ENCODE measurements around the gene LHPP.

Gene LHPP

GRCh38 chr10:124448696-124449169 lies 12.9 kb upstream of the LHPP start:
- DNase-seq = no peak

- no peak for DNase-seq
These were observed 12.2 kb upstream of the LHPP start for GRCh38 chr10:124449170-124450011.

- DNase-seq = no peak
These were observed 11.4 kb upstream of the LHPP start, which contains the start of gene NKX1-2 for GRCh38 chr10:124450012-124450782. Gene NKX1-2, minus strand, starts transcription at chr10:124450035. Its CDS starts 92 bp downstream, at chr10:124449943.

- DNase-seq = no peak
These were observed 10.9 kb upstream of the LHPP start for GRCh38 chr10:124450783-124451057.

- no peak for DNase-seq
These were observed 10.3 kb upstream of the LHPP start for GRCh38 chr10:124451276-124451675.

DNA sequence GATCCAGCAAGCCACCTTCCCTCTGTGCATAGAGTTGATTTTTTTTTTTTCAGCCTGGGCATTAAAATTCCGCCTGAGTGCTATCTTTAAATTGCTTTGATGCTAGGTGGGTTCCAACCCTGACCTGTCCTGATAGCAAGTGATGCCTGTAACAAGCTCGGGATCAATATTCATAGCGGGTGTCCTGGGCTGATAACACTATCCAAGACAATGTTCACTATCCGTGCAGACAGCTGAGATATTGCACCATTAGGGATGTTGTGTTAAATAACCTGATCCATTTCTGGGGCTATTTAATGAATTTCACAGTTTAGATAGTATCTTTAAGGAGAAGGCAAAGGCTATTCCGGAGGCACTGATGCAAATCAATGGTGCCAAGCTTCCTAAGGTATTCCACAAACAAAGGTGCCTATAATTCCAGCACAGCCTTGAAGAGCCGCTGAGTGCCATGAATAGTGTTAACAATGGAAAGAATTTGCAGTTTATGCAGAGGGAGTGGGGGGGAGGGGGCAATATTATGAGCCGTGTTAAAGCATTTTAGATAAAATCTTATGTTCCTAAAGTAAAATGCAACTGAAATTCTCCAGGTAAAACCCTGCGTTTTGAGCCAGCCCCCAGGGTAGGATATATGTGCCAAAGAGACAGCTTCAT lies 7.5 kb upstream of the LHPP start:
- DNase-seq = no peak

- DNase-seq = no peak
These were observed 6.2 kb upstream of the LHPP start for GRCh38 chr10:124455441-124455840.

DNA sequence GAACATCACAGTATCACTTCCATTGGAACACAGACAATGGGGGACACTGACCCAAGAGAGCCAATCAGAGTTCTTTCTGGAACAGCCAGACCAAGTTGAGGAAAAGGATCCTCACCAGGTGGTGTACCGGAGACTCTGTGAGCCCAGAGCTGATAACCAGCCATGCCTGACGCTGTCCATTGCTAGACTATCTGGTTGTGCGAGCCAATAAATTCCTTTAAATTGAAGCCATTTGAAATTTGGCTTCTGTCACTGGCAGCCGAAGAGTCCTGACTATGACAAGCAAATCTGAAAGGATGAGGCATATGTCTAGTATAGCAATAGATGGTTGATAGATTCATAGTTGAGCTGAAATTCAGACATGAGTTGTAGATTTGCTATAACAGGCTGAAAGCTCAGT lies 3.1 kb upstream of the LHPP start:
- DNase-seq = no peak

DNA sequence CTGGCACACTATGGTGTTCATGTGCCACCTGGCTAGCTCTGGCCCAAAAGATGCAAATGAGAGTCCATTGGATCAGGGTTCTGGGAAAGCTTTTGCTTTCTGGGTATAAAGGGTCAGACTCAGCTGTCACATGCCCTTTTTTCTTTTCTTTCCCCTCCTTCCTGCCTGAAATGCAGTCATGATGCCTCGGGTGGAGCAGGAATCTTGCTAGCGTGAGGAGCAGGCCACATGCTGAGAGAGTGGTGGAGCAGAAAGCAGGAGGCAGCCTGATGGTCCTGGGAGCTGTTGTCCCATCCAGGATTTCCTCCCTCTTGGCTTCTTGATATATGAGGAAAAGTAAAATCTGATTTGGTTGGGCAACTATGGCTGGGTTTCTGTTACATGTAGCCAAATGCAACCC lies 2.7 kb upstream of the LHPP start:
- DNase-seq = no peak

DNA sequence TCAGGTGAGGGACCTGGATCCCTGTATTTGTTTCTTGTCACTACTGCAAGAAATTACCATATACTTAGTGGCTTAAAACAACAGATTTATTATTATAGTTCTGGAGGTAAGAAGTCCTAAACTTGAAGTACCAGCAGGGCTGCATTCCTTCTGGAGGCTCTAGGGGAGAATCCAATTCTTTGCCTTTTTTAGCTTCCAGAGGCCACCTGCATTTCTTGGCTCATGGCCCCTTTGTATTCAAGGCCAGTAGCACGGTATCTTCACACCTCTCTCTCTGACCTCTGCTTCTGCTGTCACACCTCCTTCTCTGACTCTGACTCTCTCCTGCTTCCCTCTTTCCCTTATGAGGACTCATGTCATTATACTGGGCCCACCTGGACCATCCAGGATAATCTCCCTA lies 2.2 kb upstream of the LHPP start:
- DNase-seq = no peak

DNA sequence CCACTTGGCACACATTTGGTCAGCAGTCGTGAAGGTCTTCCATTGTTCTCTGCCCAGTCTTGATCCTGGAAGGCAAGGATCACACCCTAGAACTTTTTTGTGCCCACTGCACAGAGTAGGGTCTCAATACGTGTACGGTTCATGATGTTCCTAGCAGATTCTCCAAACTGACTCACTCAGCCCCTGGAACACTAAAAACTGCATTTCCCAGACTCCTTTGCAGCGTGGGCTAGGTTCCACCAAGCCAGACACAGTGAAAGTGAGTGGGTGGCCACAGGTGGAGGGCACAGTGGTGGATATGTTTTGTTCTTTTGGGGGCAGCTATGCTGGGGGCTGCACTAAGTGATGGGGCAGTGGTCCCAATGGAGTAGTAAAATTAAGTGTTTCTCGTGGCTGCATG lies 1.5 kb upstream of the LHPP start:
- DNase-seq = no peak

- no peak for DNase-seq
These were observed 699 bp downstream of the LHPP start for GRCh38 chr10:124462348-124462695.

DNA sequence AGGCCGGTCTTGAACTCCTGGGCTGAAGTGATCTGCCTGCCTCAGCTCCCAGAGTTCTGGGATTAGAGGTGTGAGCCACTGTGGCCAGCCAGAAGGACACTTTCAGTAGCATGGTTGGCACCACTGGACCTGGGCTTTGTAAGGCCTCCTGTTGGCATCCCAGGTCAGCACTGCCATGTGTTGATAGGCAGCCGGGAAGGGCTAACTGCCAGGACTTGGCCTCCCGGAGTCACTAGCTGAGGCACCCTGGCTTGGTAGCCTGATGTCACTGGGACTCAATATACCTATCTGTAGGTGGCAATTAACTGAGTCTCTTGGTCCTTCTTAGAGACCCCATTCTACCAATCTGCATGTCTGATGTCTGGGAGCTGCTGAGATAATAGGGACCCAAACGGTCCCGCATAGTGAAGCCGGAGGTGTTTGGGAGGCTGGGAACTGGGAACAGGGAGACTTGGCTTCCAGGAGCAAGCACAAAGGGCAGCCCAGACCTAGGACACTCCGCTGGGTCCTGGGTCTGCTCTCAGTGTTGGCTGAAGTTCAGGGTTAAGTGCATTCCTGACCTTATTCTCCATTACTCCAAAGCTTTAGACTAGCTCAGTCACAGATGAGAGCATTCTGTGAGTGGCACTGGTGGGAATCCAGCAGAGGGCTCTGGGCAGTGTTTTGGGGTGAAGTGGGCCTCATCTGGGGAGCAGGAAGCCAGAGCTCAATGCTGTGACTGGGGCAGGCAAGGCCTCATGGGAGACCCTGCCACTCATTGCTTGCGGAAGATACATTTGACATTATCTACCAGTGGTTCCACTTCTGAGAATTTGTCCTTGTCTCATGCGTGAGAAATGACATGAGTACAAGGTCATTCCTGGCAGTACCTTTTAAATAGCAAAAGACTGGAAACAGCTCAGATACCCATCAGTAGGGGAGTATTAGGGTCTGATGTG lies 2.7 kb downstream of the LHPP start:
- DNase-seq = no peak

- DNase-seq = no peak
These were observed 3.6 kb downstream of the LHPP start for GRCh38 chr10:124465003-124465776.

DNA sequence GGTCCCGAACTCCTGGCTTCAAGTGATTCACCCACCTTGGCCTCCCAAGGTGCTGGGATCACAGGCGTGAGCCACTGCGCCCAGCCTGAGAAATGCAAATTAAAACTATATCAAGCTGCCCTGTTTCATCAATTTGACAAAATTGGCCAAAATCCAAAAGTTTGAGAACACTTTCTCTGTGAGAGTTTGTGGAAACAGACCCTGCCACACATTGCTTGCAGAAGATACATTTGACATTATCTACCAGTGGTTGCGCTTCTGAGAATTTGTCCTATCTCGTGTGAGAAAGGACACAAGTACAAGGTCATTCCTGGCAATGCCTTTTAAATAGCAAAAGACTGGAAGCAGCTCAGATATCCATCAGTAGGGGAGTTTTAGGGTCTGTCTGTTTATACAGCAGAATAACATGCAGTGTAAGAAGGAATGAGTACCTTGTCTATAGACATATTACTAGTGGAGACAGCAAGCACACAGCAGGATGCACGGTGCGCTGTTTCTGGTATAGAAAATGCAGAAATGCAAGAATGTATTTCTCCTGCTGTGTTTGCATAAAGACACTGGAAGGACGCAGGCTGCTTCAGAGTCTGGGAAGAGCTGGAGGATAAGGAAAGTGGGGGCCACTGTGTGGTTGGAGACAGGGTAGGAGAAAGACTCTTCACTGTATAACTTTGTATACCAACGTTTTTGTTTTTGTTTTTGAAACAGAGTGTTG lies 4.3 kb downstream of the LHPP start:
- no peak for DNase-seq

GRCh38 chr10:124467165-124467564 lies 5.5 kb downstream of the LHPP start:
- DNase-seq = no peak

GRCh38 chr10:124468624-124469023 lies 7.0 kb downstream of the LHPP start:
- no peak for DNase-seq

- no peak for DNase-seq
These were observed 8.4 kb downstream of the LHPP start for GRCh38 chr10:124469956-124470484.

DNA sequence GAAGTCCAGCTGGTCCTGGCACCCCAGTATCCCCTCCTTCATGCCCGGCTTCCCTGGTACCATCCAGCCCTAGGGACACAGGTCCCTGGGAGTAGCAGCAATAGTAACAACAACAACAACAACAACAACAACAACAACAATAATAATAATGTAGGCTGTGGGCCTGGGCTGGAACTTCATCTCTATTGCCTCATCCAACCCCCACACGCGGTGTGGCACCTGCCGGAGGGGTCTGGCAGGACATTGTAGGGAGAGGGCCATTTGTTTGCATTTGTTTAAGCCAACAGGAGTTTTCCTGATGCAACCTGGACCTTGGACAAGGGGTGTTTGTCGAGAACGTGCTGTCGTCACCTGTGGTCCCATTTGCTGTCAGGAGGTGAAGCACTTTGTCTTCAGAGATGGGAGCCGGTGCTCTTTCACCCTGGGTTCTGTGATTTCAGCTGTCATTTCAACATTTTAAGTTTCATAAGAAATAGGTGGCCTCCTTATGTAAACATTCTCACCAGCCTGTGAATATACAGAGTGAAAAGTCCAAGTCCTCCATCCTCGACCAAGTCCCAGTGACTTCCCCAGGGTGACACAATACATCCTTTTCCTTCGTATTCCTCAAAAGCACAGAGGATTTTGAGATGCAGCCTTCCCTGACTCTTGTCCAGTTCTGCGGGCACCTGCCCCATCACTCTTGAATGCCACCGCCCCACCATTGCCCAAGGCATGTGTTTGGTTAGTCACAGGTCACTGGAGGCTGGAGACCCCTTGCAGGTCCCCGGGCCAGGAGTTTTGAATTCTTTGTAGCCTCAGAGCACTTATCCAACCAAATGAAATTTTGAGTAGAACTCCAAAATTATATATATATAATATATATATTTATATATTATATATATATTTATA lies 9.2 kb downstream of the LHPP start:
- no peak for DNase-seq

DNA sequence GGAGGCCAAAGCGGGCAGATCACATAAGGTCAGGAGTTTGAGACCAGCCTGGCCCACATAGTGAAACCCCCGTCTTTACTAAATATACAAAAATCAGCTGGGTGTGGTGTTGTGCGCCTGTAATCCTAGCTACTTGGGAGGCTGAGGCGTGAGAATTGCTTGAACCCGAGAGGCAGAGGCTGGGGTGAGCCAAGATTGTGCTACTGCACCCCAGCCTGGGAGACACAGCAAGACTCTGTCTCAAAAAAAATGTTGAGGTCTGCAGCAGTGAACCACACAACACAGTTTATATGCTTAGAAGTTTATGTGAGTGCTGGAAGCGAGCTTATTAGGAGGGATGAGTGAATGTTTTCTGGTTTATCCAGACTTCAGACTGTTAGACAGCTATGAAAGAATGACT lies 10.4 kb downstream of the LHPP start:
- no peak for DNase-seq
